Duodenal mucosa (tissue), 2 donors: ENCODE data around the gene ZSCAN20.

Experiments used
- H3K27ac ChIP-seq: one replicate; pipeline ENCODE4 v1.7.0; 2013; ENCODE audit warnings: low read depth, low read length
- H3K27me3 ChIP-seq, 2 donors: one replicate each; pipeline ENCODE4 v1.7.0; 2013; ENCODE audit warnings: low read length in 2 of 2, control low read depth in 1 of 2; ENCODE audit not compliant: insufficient read depth in 2 of 2, control insufficient read depth in 1 of 2
- H3K36me3 ChIP-seq, 2 donors: one replicate each; pipeline ENCODE4 v1.7.0; 2013; ENCODE audit warnings: low read length in 2 of 2, control low read depth in 1 of 2; ENCODE audit not compliant: insufficient read depth in 2 of 2, control insufficient read depth in 1 of 2
- H3K4me1 ChIP-seq, 2 donors: one replicate each; pipeline ENCODE4 v1.7.0; 2013; ENCODE audit warnings: low read length in 2 of 2, control low read depth in 1 of 2; ENCODE audit not compliant: insufficient read depth in 2 of 2, control insufficient read depth in 1 of 2
- H3K4me3 ChIP-seq, 2 donors: one replicate each; pipeline ENCODE4 v1.7.0; 2013; ENCODE audit warnings: low read length in 2 of 2, low read depth in 1 of 2
- H3K9ac ChIP-seq, 2 donors: one replicate each; pipeline ENCODE4 v1.7.0; 2013; ENCODE audit warnings: low read length in 2 of 2, low read depth in 1 of 2
- H3K9me3 ChIP-seq, 2 donors: one replicate each; pipeline ENCODE4 v1.7.0; 2013; ENCODE audit warnings: low read length in 2 of 2, control low read depth in 1 of 2; ENCODE audit not compliant: control insufficient read depth in 1 of 2

The ZSCAN20 gene

DNA sequence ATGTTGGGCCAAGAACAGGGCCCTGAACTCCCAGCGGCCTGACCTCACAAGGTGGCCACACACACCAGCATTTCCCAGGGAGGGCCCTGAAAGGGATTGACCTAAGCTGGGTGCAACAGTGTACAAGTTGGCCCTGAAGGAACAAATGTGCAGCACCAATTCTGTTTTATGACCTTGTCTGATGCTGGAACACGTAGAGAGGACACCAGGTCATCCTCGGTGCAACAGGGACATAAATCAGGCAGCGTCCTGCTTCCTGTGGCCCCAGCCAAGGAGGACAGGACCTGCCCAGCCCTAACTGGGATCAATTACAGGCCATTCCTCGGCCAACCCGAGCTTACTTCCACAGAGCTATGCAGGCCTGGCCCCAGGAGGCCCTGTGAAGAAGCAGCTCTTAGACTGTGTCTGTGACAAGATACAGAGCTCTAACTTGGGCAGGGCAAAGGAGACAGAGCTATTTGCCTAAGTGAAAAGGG is 28.7 kb upstream of the ZSCAN20 start:
- Histone ChIP-seq H3K36me3 (no peaks in the 10 kb centered on the region), H3K4me3 (no peak overlapping the region), H3K4me1 (no peaks in the 10 kb centered on the region), H3K9me3 (no peaks in the 10 kb centered on the region), H3K27ac (no peak overlapping the region), H3K27me3 (peaks cover 0 to 4% of the 10 kb centered on the region in 2 donors), H3K9ac (no peak overlapping the region)

DNA sequence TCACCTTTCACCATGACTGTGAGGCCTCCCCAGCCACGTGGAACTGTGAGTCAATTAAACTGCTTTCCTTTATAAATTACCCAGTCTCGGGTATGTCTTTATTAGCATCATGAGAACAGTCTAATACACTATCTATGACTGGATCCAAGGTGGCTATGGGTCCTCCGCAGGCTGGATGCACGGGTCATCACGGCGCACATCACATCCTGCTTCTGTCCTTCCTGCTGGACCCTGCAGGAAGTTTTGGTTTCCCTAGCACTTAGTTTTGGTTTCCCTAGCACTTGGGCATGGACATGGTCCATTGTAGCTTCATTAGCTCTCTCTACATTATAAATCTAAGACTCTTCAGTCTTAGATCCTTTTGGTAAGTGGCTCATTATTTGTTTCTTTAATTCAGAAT is 27.3 kb upstream of the ZSCAN20 start:
- Histone ChIP-seq H3K36me3 (no peaks in the 10 kb centered on the region), H3K27ac (no peak overlapping the region), H3K4me3 (no peak overlapping the region), H3K27me3 (peaks cover 0 to 4% of the 10 kb centered on the region in 2 donors), H3K9ac (no peak overlapping the region), H3K4me1 (no peaks in the 10 kb centered on the region), H3K9me3 (no peaks in the 10 kb centered on the region)

DNA sequence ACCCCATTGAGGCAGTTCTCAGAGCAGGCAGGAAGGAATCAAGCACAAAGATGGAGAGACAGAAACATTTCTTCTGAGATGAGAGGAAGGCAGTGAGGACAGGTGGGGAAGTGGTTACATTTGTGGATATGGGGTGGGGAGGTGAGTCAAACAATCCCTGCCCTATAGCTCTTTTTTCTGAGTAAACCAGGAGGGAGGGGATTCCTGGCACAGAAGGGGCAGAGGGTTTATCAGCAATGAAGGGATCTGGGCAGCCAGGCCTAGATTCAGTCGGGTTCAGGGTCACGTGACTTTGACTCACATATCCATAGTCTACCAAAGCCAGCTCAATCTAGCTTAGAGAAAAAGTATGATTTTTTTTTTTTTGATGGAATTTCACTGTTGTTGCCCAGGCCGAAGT is 25.9 kb upstream of the ZSCAN20 start:
- Histone ChIP-seq H3K4me3 (no peak overlapping the region), H3K9ac (no peak overlapping the region), H3K4me1 (no peaks in the 10 kb centered on the region), H3K27ac (no peak overlapping the region), H3K9me3 (no peaks in the 10 kb centered on the region), H3K27me3 (peaks cover 0 to 4% of the 10 kb centered on the region in 2 donors), H3K36me3 (no peaks in the 10 kb centered on the region)

DNA sequence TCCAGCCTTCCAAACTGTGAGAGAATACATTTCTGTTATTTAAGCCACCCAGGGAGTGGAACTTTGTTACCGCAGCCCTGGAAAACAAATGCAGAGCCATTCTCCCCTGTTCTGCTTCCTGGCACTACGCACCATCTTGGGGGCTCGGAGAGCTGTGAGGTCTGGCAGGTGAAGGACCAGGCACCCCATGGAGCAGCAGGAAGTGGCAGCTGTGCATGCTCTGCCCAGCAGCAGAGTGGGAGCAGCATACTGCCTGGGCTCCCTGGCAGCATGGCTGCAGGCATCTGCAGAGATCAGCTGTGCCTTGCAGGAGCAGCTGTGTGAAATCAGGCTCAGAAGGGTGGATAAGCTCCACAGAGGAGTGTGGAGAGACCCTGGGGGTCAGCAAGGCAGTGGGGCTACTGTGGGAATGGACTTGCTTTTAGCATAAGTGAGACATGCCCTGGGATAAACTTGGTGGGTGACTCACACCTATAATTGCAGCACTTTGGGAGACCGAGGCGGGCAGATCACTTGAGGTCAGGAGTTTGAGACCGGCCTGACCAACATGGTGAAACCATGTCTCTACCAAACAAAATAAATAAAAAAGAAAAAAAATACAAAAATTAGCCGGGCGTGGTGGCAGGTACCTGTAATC is 17.7 kb upstream of the ZSCAN20 start:
- Histone ChIP-seq H3K4me1 (no peaks in the 10 kb centered on the region), H3K27me3 (no peaks in the 10 kb centered on the region), H3K9me3 (no peaks in the 10 kb centered on the region), H3K36me3 (no peaks in the 10 kb centered on the region), H3K27ac (no peak overlapping the region), H3K4me3 (no peak overlapping the region), H3K9ac (no peak overlapping the region)

DNA sequence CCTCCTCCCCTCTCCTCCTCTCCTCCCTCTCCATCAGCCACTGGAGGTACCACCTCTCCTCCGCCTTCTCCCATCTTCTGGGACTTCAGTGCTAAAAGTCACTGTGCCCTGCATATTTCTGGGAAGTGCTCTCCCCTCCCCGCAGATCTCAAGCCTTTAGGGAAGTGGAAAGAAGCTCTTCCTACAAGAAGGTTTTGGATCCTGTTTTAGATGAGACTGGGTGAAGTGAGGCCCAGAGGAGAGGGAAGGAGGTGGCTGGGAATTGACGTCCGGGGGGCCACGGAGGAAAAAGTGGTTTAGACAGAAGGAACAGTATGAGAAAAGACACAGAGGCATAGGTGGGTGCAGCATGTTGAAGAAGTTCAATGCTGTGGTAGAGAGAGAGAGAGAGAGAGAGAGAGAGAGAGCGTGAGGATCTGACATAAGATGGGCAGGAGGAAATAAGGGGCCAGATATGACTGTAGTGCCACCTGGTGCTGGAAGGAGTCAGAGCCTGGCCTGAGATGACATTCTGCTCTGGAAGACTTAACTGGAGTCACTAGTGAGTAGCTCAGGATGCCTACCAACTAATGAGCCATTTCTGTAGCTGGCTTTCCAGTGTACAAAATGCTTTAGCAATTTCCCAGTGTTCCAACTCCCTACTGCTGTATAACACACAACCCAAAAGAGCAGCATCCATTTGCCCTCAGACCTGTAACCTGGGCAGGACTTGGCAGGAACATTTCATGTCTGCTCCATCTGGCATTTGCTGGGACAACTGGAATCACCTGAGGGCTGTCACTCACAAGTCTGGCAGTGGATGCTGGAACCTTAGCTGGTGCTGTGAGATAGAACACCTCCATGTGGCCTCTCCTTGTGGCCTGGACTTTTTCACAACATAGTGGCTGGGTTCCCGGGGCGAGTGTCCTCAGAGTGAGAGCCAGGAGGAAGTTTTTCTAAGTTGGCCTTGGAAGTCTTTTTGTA is 16.6 kb upstream of the ZSCAN20 start:
- Histone ChIP-seq H3K9ac (no peak overlapping the region), H3K4me3 (no peak overlapping the region), H3K4me1 (no peaks in the 10 kb centered on the region), H3K9me3 (no peaks in the 10 kb centered on the region), H3K27ac (no peak overlapping the region), H3K36me3 (no peaks in the 10 kb centered on the region), H3K27me3 (no peaks in the 10 kb centered on the region)

DNA sequence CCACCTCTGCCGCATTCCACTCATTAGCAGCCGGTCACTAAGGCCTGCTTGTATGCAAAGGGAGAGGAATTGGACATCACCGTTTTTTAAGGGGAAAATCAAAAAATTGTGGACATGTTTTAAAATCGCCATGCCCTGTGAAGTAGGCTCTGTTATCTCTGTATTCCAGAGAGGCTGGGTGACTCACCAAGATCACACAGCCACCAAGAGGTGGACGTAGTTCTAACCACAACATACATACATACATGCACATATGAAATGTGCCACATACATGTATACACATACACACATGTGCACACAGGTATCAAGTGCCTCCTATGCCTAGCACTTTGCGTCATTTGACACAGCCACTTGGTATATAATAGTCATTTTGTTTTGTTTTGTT is 16.0 kb upstream of the ZSCAN20 start:
- no peak overlapping the region for H3K27ac ChIP-seq
- H3K4me1 ChIP-seq = no peaks in the 10 kb centered on the region
- H3K36me3 ChIP-seq = no peaks in the 10 kb centered on the region

DNA sequence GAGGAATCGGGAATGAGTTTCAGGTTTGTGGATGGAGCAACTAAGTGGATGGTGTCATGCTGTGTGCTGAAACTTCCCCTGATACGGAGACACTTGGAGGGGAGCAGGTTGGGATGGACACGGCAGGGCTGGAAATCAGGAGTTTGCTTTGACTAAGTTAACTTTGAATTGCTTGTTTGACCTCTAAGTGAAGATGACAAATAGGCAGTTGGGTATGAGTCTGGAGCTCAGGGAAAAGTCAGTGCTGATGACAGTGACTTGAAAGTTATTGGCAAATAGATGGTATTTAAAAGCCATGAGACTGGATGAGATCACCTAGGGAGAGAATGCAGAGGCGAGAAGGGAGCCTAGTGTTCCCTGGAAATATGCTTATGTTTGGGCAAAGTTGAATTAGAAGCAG is 12.8 kb upstream of the ZSCAN20 start:
- no peaks in the 10 kb centered on the region for H3K36me3 ChIP-seq
- no peak overlapping the region for H3K27ac ChIP-seq
- H3K4me1 ChIP-seq = peaks cover 0 to 5% of the 10 kb centered on the region in 2 donors
- no peaks in the 10 kb centered on the region for H3K9me3 ChIP-seq
- H3K9ac ChIP-seq = no peak overlapping the region
- no peak overlapping the region for H3K4me3 ChIP-seq
- H3K27me3 ChIP-seq = no peaks in the 10 kb centered on the region

More for the DNA sequence above, 16.0 kb upstream of the ZSCAN20 start:
- Histone ChIP-seq H3K27me3 (no peaks in the 10 kb centered on the region), H3K9me3 (no peaks in the 10 kb centered on the region), H3K9ac (no peak overlapping the region), H3K4me3 (no peak overlapping the region)

DNA sequence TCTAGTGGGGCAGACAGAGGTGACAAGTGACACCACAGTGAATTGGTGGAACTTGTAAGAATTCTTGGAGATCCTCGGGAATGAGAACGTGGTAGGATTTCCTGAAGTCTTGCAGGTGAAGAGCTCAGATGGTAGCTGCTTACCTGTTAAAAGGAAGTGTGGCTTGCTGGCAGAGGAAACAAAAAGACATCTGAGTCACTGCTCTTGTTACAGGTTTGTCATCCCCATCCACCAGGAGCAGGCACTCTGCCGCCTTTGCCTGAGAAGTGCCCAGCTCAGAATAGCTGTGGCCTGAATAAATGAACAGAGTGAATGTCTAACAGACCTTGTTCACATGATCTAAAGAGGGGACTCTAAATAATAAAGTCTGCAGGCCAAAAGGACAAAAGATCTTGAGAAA is 12.3 kb upstream of the ZSCAN20 start:
- Histone ChIP-seq H3K9ac (no peak overlapping the region), H3K27ac (no peak overlapping the region), H3K9me3 (no peaks in the 10 kb centered on the region), H3K36me3 (no peaks in the 10 kb centered on the region), H3K27me3 (no peaks in the 10 kb centered on the region), H3K4me1 (peaks cover 0 to 5% of the 10 kb centered on the region in 2 donors), H3K4me3 (no peak overlapping the region)

DNA sequence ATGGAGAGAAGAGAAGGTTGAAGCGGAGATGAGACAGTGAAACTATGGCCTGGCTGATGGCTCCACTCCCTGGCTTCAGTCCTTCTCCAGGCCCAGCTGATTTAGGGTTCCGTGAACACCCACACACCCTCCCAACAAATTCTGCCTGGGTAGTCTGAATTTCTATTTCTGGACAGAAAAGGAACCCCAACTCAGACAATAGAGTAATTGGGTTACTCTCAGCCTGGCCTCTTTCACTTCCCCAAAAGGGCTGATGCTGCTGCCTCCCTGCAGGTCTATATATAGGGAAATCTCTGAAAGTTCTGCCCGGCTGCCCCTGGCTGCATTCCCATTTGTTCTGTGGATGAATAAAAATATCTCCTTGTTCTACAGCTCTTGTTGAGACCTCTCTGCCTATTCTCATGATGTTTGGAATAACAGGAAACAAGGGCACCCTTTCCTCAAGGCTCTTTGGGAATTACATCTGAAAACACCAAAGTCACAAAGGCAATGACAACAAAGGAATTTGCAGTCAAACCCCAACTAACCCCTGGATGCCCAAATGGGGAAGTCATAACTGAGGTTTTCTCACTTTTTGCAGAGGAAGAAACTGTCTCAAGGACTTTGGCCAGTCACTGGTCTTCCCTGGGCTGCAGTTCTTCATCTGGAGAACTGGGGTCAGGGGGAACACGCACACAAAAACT is 11.4 kb upstream of the ZSCAN20 start:
- Histone ChIP-seq H3K9ac (no peak overlapping the region), H3K36me3 (no peaks in the 10 kb centered on the region), H3K9me3 (no peaks in the 10 kb centered on the region), H3K27me3 (no peaks in the 10 kb centered on the region), H3K4me1 (peaks cover 0 to 5% of the 10 kb centered on the region in 2 donors), H3K4me3 (no peak overlapping the region), H3K27ac (no peak overlapping the region)
